Stimulated activated naive CD8-positive, alpha-beta T cell treated with anti-CD3 and anti-CD28 coated beads, Interleukin-15, amount 100 ng/mL, for 72 hours (primary cell): Measurements from ENCODE around the gene ST3GAL4.
"Not testable (repeated sequence)": the region's sequence is repeated elsewhere in the genome, so short reads cannot be mapped to it uniquely, and the experiment has no call there.

Experiments used
- ATAC-seq: fragments of 150-1000 bp; cut with Tn5 transposase; 2 replicates; pipeline ENCODE4 v1.10.0; 2021; ENCODE audit warnings: mild to moderate bottlenecking, moderate library complexity
- DNase-seq, 2 donors: peaks; one replicate each; pipeline ENCODE4 v3.0.0; 2021 to 2022
- H3K27ac Mint-ChIP-seq, 2 donors: one replicate each; pipeline ENCODE4 v1.8.0; 2022; ENCODE audit warnings: mild to moderate bottlenecking in 2 of 2, mixed read lengths in 2 of 2, moderate library complexity in 2 of 2
- H3K27me3 Mint-ChIP-seq: one replicate; pipeline ENCODE4 v1.8.0; 2022; ENCODE audit warnings: mixed read lengths
- H3K4me1 Mint-ChIP-seq: one replicate; pipeline ENCODE4 v1.8.0; 2022; ENCODE audit warnings: mild to moderate bottlenecking, mixed read lengths
- H3K4me3 Mint-ChIP-seq, 2 donors: one replicate each; pipeline ENCODE4 v1.8.0; 2022; ENCODE audit warnings: mild to moderate bottlenecking in 2 of 2, mixed read lengths in 2 of 2, moderate library complexity in 1 of 2
- H3K9me3 Mint-ChIP-seq, 2 donors: one replicate each; pipeline ENCODE4 v1.8.0; 2022; ENCODE audit warnings: mixed read lengths in 2 of 2

Gene ST3GAL4

DNA sequence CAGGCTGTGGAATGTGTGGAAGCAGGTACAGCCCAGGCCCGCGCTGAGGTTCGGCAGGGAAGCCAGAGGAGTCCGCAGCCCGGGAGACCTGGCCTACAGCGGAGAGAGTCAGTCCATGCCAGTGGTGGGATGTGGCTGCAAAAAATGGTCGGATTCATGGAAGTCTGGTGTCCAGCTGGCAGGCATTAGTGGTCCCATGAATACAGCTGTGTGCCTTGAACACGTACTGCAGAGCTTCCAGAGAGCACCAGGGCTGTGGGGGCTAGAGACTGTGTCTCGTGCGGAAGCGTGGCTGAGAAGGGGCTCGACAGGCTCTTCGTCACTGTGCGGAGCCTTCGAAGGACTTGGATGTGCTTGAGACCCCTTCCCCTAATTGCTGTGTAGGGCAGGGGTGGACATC is 40.8 kb downstream of the ST3GAL4 start:
- not testable (repeated sequence) for H3K9me3 Mint-ChIP-seq, H3K27me3 Mint-ChIP-seq, ATAC-seq, H3K4me3 Mint-ChIP-seq, DNase-seq, H3K27ac Mint-ChIP-seq
- peaks cover 11% of the 10 kb centered on the region for H3K4me1 Mint-ChIP-seq

- Mint-ChIP-seq H3K9me3 (no peaks in the 10 kb centered on the region), H3K27ac (no peak overlapping the region), H3K4me1 (peaks cover 11% of the 10 kb centered on the region), H3K27me3 (no peaks in the 10 kb centered on the region), H3K4me3 (no peak overlapping the region)
- no peak for ATAC-seq
- no peak for DNase-seq
These were observed 41.5 kb downstream of the ST3GAL4 start for GRCh38 chr11:126396965-126397364.

DNA sequence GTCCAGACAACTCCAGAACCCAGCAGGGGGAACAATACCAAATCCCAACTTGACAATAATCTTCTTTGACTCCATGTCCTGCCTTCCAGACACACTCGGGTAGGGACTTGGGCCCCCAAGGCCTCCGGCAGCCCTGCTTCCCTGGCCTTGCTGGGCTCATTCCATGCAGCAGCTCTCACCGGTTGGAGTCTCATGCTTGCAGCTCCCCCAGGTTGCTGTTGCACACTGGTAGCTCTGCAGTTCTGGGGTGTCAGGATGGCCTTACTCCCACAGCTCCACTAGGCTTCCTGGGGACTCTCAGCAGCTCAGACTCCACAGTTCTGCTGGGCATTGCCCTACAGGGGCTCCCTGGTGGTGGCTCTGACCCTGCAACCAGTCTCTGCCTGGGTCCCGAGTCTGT is 42.8 kb downstream of the ST3GAL4 start:
- Mint-ChIP-seq H3K27me3 (no peaks in the 10 kb centered on the region), H3K27ac (no peak overlapping the region), H3K9me3 (no peaks in the 10 kb centered on the region), H3K4me1 (peaks cover under 1% of the 10 kb centered on the region), H3K4me3 (no peak overlapping the region)
- DNase-seq (no peak), ATAC-seq (no peak)

DNA sequence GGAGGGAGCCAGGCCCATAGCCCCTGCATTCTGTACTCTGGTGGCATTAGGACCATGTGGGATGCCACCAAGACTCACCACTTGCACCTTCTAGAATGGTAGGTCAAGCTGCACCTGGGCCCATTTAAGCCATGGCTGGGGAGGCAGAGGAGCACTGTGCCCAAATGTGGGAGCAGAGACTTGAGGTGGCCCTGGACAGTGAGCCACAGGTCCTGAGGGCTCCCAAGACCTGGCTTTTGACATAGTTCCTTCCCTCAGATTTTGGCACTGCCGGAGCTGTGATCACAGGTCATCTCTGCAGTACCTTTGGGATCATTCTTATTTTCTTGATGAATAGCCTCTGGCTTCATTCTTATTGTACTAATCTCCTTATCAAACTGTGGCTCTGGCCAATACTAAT is 43.2 kb downstream of the ST3GAL4 start:
- ATAC-seq (no peak), DNase-seq (no peak)
- Mint-ChIP-seq H3K4me1 (no peaks in the 10 kb centered on the region), H3K4me3 (no peak overlapping the region), H3K27me3 (no peaks in the 10 kb centered on the region), H3K27ac (no peak overlapping the region), H3K9me3 (no peaks in the 10 kb centered on the region)

DNA sequence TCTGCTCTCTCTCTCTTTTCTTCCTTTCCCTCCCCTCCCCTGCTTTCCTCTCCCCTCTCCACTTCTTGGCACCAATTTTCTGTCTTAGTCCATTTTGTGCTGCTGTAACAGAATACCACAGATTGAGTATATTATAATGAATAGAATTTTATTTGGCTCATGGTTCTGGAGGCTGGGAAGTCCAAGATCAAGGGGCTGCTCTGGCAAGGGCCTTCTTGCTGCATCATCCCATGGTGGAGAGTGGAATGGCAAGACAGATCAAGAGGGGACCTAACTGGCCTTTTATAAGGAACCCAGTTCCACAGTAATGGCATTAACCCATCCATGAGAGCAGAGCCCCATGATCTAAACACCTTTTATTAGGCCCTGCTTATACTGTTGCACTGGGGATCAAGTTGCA is 44.5 kb downstream of the ST3GAL4 start:
- Mint-ChIP-seq H3K9me3 (no peaks in the 10 kb centered on the region), H3K4me3 (no peak overlapping the region), H3K27ac (no peak overlapping the region), H3K4me1 (no peaks in the 10 kb centered on the region), H3K27me3 (no peaks in the 10 kb centered on the region)
- ATAC-seq (no peak), DNase-seq (no peak)

DNA sequence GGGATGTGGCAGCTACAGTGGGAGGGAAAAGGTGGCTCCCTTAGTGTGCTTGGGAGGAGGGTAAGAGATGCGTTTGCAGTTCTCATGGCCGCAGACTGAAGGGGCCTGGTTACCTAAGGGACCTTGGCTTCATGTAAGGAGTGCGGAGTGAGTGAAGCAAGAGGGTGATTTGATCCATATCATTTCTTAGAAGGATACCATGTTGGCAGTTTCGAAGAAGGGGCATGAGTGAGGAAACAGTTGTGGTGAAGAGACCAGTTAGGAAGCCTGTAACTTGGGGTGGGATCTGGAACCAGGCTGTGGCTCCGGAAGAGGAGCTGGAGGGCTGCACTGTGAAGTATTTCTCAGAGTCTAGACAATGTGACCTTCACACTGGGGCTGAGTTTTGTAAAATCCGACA is 45.0 kb downstream of the ST3GAL4 start:
- no peaks in the 10 kb centered on the region for H3K4me1 Mint-ChIP-seq
- no peak overlapping the region for H3K4me3 Mint-ChIP-seq
- no peaks in the 10 kb centered on the region for H3K9me3 Mint-ChIP-seq
- no peaks in the 10 kb centered on the region for H3K27me3 Mint-ChIP-seq
- ATAC-seq, result no peak
- DNase-seq, result no peak
- H3K27ac Mint-ChIP-seq, result no peak overlapping the region

GRCh38 chr11:126403022-126403581 is 47.6 kb downstream of the ST3GAL4 start:
- Mint-ChIP-seq H3K27me3 (no peaks in the 10 kb centered on the region), H3K9me3 (no peaks in the 10 kb centered on the region), H3K27ac (no peak overlapping the region), H3K4me1 (no peaks in the 10 kb centered on the region), H3K4me3 (no peak overlapping the region)
- no peak for DNase-seq
- no peak for ATAC-seq

DNA sequence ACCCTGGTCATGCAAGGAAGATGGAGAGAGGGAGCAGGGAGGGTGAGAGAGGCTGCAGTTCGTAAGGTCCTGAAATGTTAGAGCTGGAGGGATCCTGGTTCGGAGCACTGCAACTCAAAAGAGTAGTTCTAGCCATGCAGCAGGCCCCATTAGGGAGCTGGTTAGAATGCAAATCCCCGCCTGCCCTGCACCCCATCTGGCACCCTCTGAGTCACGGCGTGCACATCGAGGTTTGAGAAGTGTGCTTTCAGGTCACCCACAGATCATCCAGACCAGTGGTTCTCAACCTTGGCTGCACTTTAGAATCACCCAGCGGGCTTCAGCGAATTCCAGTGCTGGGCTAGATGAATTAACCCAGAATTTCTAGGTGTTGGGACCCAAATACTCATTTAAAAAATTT is 48.2 kb downstream of the ST3GAL4 start:
- no peak overlapping the region for H3K4me3 Mint-ChIP-seq
- H3K4me1 Mint-ChIP-seq, result no peaks in the 10 kb centered on the region
- no peaks in the 10 kb centered on the region for H3K27me3 Mint-ChIP-seq
- DNase-seq, result no peak
- no peaks in the 10 kb centered on the region for H3K9me3 Mint-ChIP-seq
- ATAC-seq, result no peak
- H3K27ac Mint-ChIP-seq, result no peak overlapping the region

DNA sequence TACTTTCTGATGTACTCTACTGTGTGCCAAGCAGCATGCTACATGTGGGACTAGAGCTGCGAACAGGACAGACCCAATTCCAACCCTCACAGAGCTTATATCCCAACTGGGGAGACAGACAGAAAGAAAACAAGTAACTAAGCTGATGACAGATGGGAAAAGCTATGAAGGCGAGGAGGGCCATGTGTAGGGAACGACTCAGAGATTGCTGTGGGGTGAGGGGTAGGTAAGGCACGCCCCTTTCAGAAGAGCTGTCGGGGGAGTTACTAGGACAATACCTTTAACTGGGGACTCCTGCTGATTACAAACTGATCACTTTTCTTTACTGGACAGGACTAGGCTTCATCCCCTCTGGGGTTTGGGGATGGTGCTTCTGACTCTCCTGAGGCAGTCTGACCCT is 48.9 kb downstream of the ST3GAL4 start:
- no peaks in the 10 kb centered on the region for H3K4me1 Mint-ChIP-seq
- H3K27me3 Mint-ChIP-seq, result no peaks in the 10 kb centered on the region
- H3K9me3 Mint-ChIP-seq, result no peaks in the 10 kb centered on the region
- no peak for ATAC-seq
- peak overlapping the region in 1 of 2 donors; percentile 3 for H3K27ac Mint-ChIP-seq
- H3K4me3 Mint-ChIP-seq, result no peak overlapping the region
- no peak for DNase-seq

DNA sequence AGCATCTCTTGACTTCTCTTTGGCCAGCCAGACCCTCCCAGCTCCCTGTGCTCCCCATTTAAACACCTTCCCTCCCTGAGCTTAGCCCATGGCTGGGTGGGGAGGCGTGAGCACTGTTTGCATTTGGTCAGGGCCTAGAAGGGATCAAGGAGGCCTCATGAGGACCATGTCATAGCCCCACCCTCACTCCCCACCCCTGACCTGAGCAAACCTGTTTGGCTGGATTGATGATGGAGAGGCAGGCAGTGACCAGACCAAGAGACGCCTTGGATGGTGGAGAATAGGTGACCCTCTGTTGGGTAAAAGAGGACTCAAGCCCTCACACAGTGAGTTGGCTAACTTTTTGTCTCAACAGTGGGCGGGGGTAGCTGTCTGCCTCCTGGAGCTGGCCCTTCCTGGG is 49.9 kb downstream of the ST3GAL4 start:
- peak overlapping the region in 1 of 2 donors; percentile 41 for H3K27ac Mint-ChIP-seq
- DNase-seq, result no peak
- H3K27me3 Mint-ChIP-seq, result no peaks in the 10 kb centered on the region
- no peak for ATAC-seq
- H3K4me1 Mint-ChIP-seq, result no peaks in the 10 kb centered on the region
- H3K4me3 Mint-ChIP-seq, result no peak overlapping the region
- H3K9me3 Mint-ChIP-seq, result no peaks in the 10 kb centered on the region

- DNase-seq (no peak), ATAC-seq (no peak)
- Mint-ChIP-seq H3K27me3 (no peaks in the 10 kb centered on the region), H3K4me1 (no peaks in the 10 kb centered on the region), H3K4me3 (no peak overlapping the region), H3K27ac (peak overlapping the region; percentile 41 to 95), H3K9me3 (no peaks in the 10 kb centered on the region)
These were observed 50.4 kb downstream of the ST3GAL4 start for GRCh38 chr11:126405906-126406305.

- no peak for ATAC-seq
- H3K27me3 Mint-ChIP-seq, result no peaks in the 10 kb centered on the region
- no peak overlapping the region for H3K27ac Mint-ChIP-seq
These were observed 50.9 kb downstream of the ST3GAL4 start for GRCh38 chr11:126406368-126406767.

GRCh38 chr11:126407101-126407521 is 51.6 kb downstream of the ST3GAL4 start:
- Mint-ChIP-seq H3K4me3 (no peak overlapping the region), H3K9me3 (no peaks in the 10 kb centered on the region), H3K4me1 (no peaks in the 10 kb centered on the region), H3K27ac (no peak overlapping the region), H3K27me3 (no peaks in the 10 kb centered on the region)
- ATAC-seq, result no peak
- DNase-seq, result no peak

More at GRCh38 chr11:126406368-126406767, 50.9 kb downstream of the ST3GAL4 start:
- no peak overlapping the region for H3K4me3 Mint-ChIP-seq
- H3K4me1 Mint-ChIP-seq, result no peaks in the 10 kb centered on the region
- DNase-seq, result no peak
- H3K9me3 Mint-ChIP-seq, result no peaks in the 10 kb centered on the region

DNA sequence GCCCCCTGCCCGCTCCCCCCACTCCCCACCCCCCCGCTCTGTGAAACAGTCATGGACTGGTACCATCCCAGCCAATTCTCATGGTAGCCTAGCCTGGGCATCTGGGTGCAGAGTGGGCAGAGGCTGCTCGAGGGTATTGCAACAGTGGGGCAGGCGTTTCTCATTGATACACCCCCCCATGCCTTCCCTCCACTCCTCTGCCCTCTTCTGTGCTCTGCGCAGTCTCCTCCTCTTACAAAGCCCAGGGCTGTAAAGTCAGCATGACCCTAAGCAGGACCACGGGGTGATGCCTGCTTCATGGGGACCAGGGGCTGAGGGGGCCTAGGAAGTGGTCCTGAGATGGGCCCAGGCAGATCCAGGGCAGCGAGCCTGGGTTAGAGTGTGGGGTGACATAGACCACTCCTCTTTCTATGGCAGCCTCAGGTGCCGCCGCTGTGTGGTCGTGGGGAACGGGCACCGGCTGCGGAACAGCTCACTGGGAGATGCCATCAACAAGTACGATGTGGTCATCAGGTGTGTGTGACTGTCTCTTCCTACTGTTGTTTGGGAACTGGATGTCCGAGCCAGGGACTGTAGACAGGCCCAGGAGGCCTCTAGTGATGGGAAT is 52.3 kb downstream of the ST3GAL4 start:
- Mint-ChIP-seq H3K4me1 (no peaks in the 10 kb centered on the region), H3K27me3 (no peaks in the 10 kb centered on the region), H3K9me3 (no peaks in the 10 kb centered on the region), H3K27ac (no peak overlapping the region), H3K4me3 (no peak overlapping the region)
- ATAC-seq (no peak), DNase-seq (no peak)

DNA sequence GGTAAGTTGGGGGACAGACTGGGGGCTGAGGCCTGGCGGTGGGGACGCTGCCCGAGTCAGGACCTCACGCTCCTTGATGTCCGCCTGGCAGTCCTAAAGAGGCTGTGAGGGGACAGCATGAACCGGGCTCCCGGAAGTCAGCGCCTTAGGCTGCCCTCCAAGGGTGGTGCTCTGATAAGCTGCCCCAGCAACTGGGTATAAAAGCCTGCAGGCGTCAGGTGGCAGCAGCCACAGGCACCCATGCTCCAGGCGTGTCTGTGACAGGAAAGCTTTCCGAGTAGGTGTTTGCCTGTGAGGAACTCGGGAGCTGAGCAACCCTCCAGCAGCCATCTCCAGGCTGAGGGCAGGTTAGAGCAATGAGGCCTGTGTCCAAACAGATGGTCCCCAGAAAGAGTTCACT is 53.0 kb downstream of the ST3GAL4 start:
- ATAC-seq (no peak), DNase-seq (no peak)
- Mint-ChIP-seq H3K27me3 (no peaks in the 10 kb centered on the region), H3K4me3 (no peak overlapping the region), H3K27ac (no peak overlapping the region), H3K4me1 (no peaks in the 10 kb centered on the region), H3K9me3 (no peaks in the 10 kb centered on the region)

DNA sequence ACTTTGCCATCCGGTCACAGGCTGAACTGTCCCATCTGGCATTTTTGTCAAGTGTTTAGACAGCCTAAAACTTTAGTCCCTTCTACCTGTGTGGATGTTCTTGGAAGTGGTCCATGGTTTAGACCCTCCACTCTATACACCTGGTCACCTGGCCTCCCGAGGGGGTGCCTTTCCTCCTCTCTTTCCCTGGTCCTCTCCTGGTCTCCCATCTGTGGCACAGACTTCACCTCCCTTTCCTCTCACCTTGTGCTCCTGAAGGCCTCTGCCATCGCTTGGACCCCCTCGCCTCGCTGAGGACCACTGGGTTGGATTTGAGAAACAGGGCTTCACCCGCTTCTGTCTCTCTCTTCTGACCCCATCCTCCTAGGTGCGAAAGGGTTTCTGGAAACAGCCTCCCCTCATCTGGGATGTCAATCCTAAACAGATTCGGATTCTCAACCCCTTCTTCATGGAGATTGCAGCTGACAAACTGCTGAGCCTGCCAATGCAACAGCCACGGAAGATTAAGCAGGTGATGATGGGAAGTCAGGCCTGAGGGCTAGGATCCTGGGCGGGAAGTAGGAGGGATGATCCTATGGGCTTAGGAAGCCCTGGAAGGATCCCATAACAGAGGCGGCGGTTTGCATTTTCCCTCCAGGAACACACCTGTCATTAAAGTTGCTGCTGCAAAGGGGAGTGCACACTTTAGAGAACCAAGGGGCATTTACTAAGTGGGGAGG is 53.6 kb downstream of the ST3GAL4 start:
- Mint-ChIP-seq H3K27me3 (no peaks in the 10 kb centered on the region), H3K4me1 (no peaks in the 10 kb centered on the region), H3K9me3 (no peaks in the 10 kb centered on the region), H3K4me3 (no peak overlapping the region), H3K27ac (peak overlapping the region in 1 of 2 donors; percentile 0)
- DNase-seq, result no peak
- no peak for ATAC-seq
